ENCODE results near the gene TRIM59.

- TF ChIP-seq CTCF (IDR thresholded peaks at IDR 0.05), result no peak
- TF ChIP-seq POLR2A (IDR thresholded peaks at IDR 0.05), result no peak
Measured at GRCh38 chr3:160427832-160428424, 21.7 kb downstream of the TRIM59 start.

Data from body of pancreas (tissue), 4 donors.